Fibroblast of mammary gland (primary cell): Measurements from ENCODE around the gene GLS.
A peak's percentile ranks its signal among the peaks of the same experiment; 100 is the strongest.

Experiments used
- DNase-seq: peaks from one replicate; pipeline ENCODE4 v3.0.0-alpha.2; 2010; ENCODE audit warnings: low read depth
- H3K4me3 ChIP-seq: 2 replicates; pipeline ENCODE4 v1.5.1; 2011; ENCODE audit warnings: low read depth, mild to moderate bottlenecking, low read length, moderate library complexity; ENCODE audit not compliant: control insufficient read depth
- TF ChIP-seq, protein P1 (sequence below): conservative IDR thresholded peaks from 2 replicates; pipeline ENCODE4 v1.5.1; 2011; ENCODE audit warnings: low read depth, low read length, inconsistent platforms; ENCODE audit not compliant: control insufficient read depth, insufficient read depth

GLS gene

DNA sequence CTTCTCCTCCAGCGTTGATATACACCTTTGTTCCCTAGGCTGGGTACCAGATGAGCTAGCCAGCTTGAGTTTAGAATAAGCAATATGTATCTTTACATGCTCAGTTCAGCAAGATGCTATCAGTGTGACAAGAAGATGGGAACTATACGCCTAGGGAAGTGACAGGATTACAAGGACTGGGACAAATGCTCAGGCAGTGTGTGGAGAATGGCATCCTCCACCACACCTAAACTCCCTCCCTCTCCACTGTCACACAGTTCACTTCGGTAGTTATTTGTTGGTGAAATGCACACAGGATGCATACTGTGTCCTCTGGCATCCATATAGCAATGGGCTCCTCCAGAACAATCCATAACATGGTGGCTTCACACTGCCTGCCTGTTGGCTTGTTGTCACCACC is 125.7 kb downstream of the GLS start:
- no peak overlapping the region for H3K4me3 ChIP-seq
- TF ChIP-seq, protein P1, sequence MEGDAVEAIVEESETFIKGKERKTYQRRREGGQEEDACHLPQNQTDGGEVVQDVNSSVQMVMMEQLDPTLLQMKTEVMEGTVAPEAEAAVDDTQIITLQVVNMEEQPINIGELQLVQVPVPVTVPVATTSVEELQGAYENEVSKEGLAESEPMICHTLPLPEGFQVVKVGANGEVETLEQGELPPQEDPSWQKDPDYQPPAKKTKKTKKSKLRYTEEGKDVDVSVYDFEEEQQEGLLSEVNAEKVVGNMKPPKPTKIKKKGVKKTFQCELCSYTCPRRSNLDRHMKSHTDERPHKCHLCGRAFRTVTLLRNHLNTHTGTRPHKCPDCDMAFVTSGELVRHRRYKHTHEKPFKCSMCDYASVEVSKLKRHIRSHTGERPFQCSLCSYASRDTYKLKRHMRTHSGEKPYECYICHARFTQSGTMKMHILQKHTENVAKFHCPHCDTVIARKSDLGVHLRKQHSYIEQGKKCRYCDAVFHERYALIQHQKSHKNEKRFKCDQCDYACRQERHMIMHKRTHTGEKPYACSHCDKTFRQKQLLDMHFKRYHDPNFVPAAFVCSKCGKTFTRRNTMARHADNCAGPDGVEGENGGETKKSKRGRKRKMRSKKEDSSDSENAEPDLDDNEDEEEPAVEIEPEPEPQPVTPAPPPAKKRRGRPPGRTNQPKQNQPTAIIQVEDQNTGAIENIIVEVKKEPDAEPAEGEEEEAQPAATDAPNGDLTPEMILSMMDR = no peak
- no peak for DNase-seq

DNA sequence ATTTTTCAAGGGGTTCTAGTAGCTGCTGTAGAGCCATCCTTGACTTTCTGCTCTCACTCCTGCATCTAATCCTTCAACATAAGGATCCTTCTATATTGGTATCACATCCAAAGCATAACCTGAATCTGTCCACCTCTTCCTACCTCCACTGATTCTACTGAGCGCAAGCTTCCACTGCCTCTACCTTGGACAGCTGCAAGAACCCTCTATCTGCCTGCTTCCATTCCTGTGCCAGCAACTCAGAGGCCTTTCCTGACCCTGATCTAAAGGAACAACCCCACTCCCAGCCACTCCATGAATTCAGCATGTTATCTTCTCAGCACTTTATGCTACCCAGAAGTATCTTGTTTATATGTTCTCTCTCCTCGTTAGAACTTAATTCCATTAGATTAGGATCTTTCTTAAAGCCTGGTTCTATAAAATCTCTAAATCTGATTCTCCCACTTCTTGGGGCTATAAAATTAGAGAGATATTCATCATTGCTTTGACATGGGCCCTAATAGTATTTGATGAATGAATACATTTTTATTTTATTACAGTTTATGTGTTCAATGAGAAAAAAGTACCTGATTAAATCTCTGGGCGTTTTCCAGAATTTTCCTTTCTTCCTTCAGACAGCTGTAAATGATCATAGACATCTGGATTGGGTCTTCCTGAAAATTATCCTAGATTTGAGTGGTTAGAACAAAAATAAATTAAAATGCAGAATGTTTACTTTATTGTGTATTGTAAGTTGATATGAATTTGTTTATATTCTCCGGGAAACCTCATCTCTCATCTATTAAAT is 126.6 kb downstream of the GLS start:
- TF ChIP-seq, protein P1 = no peak
- no peak for DNase-seq
- no peak overlapping the region for H3K4me3 ChIP-seq

DNA sequence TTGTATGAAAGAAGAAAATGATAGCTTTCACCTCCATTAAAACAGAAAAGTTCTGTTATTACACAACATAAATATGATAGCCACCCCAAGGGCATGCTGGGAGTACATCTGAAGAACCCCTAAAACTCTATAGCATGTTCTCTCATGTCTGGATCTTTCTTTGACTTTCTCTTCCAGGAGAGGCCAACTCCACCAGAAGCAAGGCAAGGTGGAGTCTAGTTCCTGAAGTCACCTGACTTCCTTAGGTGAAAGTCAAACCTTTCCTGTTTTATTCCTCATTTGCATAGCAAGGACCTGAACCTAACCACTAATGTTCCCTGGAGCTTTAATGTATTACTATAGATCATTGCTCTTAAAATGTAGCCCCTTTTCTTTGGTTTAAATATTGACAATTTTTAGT is 127.7 kb downstream of the GLS start:
- DNase-seq = no peak
- H3K4me3 ChIP-seq = no peak overlapping the region
- TF ChIP-seq, protein P1 = no peak

DNA sequence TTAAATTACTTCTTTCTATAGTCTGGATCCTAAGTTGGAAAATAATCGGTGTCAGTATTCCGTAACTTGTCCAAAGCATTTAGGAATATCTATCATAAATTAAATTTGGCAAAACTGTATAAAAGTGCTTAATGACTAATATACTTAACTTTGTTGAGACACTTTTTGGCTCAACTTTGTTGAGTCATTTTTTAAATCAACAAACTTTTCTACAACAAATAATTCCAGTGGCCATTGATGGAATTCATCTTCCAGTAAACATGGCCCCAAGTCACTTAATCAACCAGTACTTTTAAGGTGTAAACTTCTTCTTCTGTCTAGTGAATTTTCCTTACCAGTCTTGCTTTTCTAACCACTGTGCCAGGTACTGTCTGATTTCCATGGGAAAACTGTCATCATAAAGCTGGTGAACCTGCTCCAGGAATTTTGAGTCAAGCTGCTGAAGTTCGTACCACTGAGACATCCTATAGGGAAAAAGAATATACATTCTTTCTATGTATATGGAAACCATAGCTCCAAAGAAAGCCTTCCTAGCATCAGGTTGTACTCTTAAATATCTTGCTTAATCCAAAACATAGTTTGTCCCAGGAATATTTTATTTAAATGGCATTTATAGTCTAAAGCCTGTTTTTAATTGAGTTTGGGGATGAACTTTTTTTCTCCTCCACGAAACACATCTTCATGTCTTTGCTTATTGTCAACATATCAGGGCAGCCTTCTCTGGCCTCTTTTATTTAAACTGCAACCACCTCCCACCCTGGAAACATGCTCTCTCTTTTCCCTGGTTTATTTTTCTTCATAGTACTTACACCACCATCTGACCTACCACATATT is 129.1 kb downstream of the GLS start:
- DNase-seq = peak; percentile 65
- TF ChIP-seq, protein P1 = no peak
- H3K4me3 ChIP-seq = no peak overlapping the region

DNA sequence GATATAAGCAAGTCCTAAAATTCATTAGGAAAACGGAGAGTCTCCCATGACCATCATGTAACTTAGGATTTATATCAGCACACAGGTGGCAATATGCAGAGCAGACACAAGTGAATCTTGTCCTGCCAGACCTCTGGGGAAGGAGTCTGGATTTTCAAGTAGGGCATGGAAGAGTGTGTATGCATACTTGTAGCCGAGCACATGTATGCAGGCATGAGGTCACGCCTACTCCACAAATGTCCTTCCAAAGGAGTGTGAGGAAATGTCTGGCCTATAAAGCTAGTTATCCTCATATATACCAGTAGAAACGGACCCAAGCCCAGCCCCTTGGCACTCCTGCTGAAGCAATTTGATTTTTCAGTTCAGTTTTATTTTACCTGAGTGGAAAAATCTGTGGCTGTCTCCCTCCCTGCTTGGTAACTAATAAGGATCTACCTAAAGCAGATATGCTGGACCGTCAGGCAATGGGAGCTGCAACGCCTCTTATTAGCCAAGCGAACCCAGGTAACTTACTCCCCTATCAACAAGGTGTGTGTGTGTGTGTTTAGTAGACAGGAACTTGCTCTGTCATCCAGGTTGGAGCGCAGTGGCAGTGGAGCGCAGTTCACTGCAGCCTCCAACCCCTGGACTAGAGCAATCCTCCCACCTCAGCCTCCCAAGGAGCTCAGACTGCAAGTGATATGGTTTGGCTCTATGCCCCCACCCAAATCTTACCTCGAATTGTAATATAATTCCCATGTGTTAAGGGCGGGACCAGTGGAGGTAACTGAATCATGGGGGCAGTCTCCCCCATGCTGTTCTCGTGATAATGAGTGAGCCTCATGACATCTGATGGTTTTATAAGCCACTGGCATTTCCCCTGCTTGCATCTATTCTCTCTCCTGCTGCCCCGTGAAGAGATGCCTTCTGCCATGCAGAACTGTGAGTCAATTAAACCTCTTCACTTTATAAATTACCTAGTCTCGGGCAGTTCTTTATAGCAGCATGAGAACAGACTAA is 130.6 kb downstream of the GLS start:
- no peak for DNase-seq
- no peak overlapping the region for H3K4me3 ChIP-seq
- TF ChIP-seq, protein P1 = no peak

DNA sequence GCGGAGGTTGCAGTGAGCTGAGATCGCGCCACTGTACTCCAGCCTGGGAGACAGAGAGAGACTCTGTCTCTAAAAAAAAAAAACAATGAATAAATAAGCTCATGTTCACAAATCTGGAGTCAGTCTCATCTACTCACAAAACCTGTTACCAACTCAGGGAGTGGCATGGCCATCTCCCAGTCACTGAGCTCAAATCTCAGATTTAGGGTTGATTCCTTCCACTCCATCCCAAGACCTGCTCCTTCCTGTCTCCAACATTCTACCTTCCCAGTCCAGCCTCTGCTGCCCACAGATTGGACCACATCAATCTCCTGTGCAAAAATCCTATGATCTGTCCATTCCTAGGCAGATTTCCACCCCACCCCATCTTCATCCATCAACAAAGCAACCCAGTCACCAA is 131.7 kb downstream of the GLS start:
- DNase-seq = no peak
- H3K4me3 ChIP-seq = peak overlapping the region; percentile 77
- TF ChIP-seq, protein P1 = no peak
